ENCODE results near the gene CFAP54.

CFAP54 gene

GRCh38 chr12:96516472-96517430, 27.4 kb downstream of the CFAP54 start:
- TF ChIP-seq CTCF (conservative IDR thresholded peaks at IDR 0.05; ENCODE audit: low read length), result peak; percentile 58
- DNase-seq (ENCODE audit: low read depth), result peak; percentile 75
- H3K4me3 ChIP-seq (ENCODE audit: low read length), result no peak overlapping the region

GRCh38 chr12:96520767-96521166, 31.4 kb downstream of the CFAP54 start:
- no peak for DNase-seq (ENCODE audit: low read depth)
- TF ChIP-seq CTCF (conservative IDR thresholded peaks at IDR 0.05; ENCODE audit: low read length), result no peak
- no peak overlapping the region for H3K4me3 ChIP-seq (ENCODE audit: low read length)

DNA sequence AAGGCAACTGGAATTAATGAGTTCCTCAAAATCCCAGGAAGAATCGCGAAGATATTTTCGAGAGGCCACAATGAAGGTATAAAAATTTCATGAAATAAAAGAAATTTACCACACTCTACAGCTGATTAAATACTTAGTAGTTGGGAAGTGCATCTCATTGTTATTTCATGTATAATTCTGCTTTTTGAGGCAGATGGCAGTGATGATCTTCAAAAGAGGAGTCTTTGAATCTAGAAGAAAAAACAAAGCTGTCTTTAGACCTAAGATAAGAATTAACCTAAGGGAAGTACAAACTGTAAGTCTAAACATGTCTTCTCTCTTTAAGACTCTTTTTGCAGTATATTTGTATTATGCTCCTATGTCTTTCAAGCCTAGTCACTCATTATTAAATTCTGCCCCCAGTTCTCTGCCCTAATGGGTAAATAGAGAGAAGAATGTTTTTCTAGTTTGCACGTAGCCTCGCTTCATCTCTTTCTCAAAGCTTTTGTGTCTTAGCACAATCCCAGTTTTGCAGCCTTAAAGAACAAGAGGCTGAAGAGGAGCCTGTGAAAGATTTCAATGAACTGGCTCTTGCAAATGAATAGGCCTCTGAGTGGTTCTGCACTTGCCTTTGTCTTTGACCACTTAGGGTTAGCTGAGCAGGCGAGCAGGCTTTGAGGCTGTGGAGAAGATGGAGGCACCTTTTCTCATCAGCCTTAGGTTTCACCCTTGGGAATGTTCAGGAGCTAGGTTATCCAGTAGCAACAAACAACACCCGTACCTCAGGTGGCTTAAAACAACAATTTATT, 32.7 kb downstream of the CFAP54 start:
- DNase-seq (ENCODE audit: low read depth), result no peak
- H3K4me3 ChIP-seq (ENCODE audit: low read length), result no peak overlapping the region
- no peak for TF ChIP-seq CTCF (conservative IDR thresholded peaks at IDR 0.05; ENCODE audit: low read length)

DNA sequence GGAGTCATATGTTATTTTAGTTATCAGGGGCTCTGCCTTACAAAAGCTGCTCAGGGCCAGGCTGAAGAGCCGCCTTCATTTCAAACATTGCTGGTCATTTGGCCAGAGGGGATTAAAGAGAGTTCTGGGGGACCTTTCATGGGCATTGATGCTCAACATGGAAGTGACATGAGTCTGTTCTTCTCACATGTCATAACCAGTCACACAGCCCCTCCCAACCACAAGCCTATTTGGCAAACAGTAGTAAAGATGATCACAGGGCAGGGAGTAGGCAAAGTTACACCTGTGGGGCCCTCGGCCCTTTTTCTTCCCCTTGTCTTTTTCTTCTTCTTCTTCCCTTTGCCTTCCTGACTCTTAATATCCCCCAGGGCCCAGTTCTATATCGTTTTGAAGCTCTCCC, 33.3 kb downstream of the CFAP54 start:
- TF ChIP-seq CTCF (conservative IDR thresholded peaks at IDR 0.05; ENCODE audit: low read length), result no peak
- DNase-seq (ENCODE audit: low read depth), result no peak
- no peak overlapping the region for H3K4me3 ChIP-seq (ENCODE audit: low read length)

- TF ChIP-seq CTCF (conservative IDR thresholded peaks at IDR 0.05; ENCODE audit: low read length), result no peak
- no peak for DNase-seq (ENCODE audit: low read depth)
- H3K4me3 ChIP-seq (ENCODE audit: low read length), result no peak overlapping the region
Measured at GRCh38 chr12:96526110-96526509, 36.7 kb downstream of the CFAP54 start.

DNA sequence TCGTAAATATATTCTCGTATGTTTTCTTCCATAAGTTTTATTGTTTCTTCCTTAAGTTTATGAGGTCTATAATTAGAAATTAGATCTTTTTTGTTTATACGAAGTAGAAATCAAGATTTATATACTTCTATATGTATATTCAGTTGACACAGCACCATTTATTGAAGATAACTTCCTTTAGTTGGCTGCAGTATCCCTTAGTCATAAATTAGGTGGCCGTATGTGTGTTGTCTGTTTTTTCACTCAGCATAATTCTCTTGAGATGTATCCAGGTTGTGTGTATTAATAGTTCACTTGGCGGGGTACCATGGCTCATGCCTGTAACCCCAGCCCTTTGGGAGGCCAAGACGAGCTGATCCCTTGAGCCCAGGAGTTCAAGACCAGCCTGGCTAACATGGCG, 40.5 kb downstream of the CFAP54 start:
- H3K4me3 ChIP-seq (ENCODE audit: low read length), result no peak overlapping the region
- TF ChIP-seq CTCF (conservative IDR thresholded peaks at IDR 0.05; ENCODE audit: low read length), result no peak
- DNase-seq (ENCODE audit: low read depth), result no peak

All from AG10803 (cell line).